ENCODE data around the gene ZMYM5. TPM values are rescaled to one million over a fixed set of nuclear protein-coding genes. Genes with fewer than 3 reads are reported as not detected.
A peak's percentile ranks its signal among the peaks of the same experiment; 100 is the strongest.

The ZMYM5 gene
- total and polyA plus RNA-seq, 2 of the 13 experiments (the other 11 are each of a cell fraction or from before 2014, with no cell fraction given): 7.8 to 9.4 TPM

GRCh38 chr13:19782049-19782726, 81.3 kb downstream of the ZMYM5 start (continued):
- no peak for TF ChIP-seq CHD2 (IDR thresholded peaks at IDR 0.05; ENCODE audit: low read depth, low read length)
- no peak for TF ChIP-seq NR3C1 (CRISPR knock-in tag; IDR thresholded peaks at IDR 0.05)
- TF ChIP-seq HDAC1 (CRISPR knock-in tag; IDR thresholded peaks at IDR 0.05): 0 out of 2 replicates have a peak, but pooled peaks have one; percentile 21
- TF ChIP-seq EHMT2 (IDR thresholded peaks at IDR 0.05; ENCODE audit: borderline replicate concordance, low read depth, low read length): no peak
- TF ChIP-seq FOXO1 (CRISPR knock-in tag; IDR thresholded peaks at IDR 0.05): no peak
- TF ChIP-seq XRCC5 (optimal IDR thresholded peaks at IDR 0.05; ENCODE audit: low read length): no peak
- TF ChIP-seq ZNF549 (CRISPR knock-in tag; IDR thresholded peaks at IDR 0.05): no peak
- TF ChIP-seq SMAD9 (CRISPR knock-in tag; IDR thresholded peaks at IDR 0.05): 0 out of 2 replicates have a peak, but pooled peaks have one; percentile 20
- TF ChIP-seq ZFX (CRISPR knock-in tag; IDR thresholded peaks at IDR 0.05; ENCODE audit: low read depth): peak; percentile 73
- no peak for TF ChIP-seq BRF2 (CRISPR knock-in tag; IDR thresholded peaks at IDR 0.05)
- 0 out of 2 replicates have a peak, but pooled peaks have one; percentile 19 for TF ChIP-seq POGZ (CRISPR knock-in tag; IDR thresholded peaks at IDR 0.05)
- no peak for TF ChIP-seq RFX3 (CRISPR knock-in tag; IDR thresholded peaks at IDR 0.05)
- TF ChIP-seq TEAD3 (CRISPR knock-in tag; optimal IDR thresholded peaks at IDR 0.05; ENCODE audit: borderline replicate concordance): no peak
- no peak for TF ChIP-seq ZNF768 (CRISPR knock-in tag; IDR thresholded peaks at IDR 0.05)
- no peak for TF ChIP-seq IRX3 (CRISPR knock-in tag; IDR thresholded peaks at IDR 0.05; ENCODE audit: borderline replicate concordance, low read depth)
- no peak for TF ChIP-seq HNRNPK (IDR thresholded peaks at IDR 0.05; ENCODE audit: low read depth, low read length, poor library complexity, severe bottlenecking)
- 0 out of 2 replicates have a peak, but pooled peaks have one; percentile 29 for TF ChIP-seq NKX3-1 (CRISPR knock-in tag; IDR thresholded peaks at IDR 0.05)
- no peak for TF ChIP-seq CC2D1A (CRISPR knock-in tag; IDR thresholded peaks at IDR 0.05)
- TF ChIP-seq, protein P1, sequence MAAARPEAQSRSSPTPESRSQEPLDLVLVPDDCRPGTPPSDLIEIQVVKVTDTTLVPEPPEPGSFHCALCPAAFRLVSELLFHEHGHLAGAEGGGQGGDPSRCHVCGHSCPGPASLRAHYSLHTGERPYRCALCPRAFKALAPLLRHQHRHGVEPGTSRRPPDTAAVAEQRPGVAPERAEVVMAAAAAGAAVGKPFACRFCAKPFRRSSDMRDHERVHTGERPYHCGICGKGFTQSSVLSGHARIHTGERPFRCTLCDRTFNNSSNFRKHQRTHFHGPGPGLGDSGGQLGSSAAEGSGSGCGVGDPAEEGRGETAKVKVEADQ (CRISPR knock-in tag; IDR thresholded peaks at IDR 0.05; ENCODE audit: borderline replicate concordance): peak; percentile 22; the same call in 1 of the 2 replicates
- TF ChIP-seq ZNF143 (CRISPR knock-in tag; IDR thresholded peaks at IDR 0.05): no peak
- TF ChIP-seq ZNF746 (CRISPR knock-in tag; IDR thresholded peaks at IDR 0.05): no peak
- TF ChIP-seq ZNF577 (CRISPR knock-in tag; IDR thresholded peaks at IDR 0.05; ENCODE audit: borderline replicate concordance, low read depth): no peak
- no peak for TF ChIP-seq ZMAT3 (CRISPR knock-in tag; conservative IDR thresholded peaks at IDR 0.05)
- no peak for TF ChIP-seq ZSCAN9 (CRISPR knock-in tag; IDR thresholded peaks at IDR 0.05; ENCODE audit: borderline replicate concordance)
- TF ChIP-seq, protein P2, sequence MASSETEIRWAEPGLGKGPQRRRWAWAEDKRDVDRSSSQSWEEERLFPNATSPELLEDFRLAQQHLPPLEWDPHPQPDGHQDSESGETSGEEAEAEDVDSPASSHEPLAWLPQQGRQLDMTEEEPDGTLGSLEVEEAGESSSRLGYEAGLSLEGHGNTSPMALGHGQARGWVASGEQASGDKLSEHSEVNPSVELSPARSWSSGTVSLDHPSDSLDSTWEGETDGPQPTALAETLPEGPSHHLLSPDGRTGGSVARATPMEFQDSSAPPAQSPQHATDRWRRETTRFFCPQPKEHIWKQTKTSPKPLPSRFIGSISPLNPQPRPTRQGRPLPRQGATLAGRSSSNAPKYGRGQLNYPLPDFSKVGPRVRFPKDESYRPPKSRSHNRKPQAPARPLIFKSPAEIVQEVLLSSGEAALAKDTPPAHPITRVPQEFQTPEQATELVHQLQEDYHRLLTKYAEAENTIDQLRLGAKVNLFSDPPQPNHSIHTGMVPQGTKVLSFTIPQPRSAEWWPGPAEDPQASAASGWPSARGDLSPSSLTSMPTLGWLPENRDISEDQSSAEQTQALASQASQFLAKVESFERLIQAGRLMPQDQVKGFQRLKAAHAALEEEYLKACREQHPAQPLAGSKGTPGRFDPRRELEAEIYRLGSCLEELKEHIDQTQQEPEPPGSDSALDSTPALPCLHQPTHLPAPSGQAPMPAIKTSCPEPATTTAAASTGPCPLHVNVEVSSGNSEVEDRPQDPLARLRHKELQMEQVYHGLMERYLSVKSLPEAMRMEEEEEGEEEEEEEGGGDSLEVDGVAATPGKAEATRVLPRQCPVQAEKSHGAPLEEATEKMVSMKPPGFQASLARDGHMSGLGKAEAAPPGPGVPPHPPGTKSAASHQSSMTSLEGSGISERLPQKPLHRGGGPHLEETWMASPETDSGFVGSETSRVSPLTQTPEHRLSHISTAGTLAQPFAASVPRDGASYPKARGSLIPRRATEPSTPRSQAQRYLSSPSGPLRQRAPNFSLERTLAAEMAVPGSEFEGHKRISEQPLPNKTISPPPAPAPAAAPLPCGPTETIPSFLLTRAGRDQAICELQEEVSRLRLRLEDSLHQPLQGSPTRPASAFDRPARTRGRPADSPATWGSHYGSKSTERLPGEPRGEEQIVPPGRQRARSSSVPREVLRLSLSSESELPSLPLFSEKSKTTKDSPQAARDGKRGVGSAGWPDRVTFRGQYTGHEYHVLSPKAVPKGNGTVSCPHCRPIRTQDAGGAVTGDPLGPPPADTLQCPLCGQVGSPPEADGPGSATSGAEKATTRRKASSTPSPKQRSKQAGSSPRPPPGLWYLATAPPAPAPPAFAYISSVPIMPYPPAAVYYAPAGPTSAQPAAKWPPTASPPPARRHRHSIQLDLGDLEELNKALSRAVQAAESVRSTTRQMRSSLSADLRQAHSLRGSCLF (CRISPR knock-in tag; IDR thresholded peaks at IDR 0.05; ENCODE audit: borderline replicate concordance): no peak
- TF ChIP-seq HIVEP1 (CRISPR knock-in tag; IDR thresholded peaks at IDR 0.05): 0 out of 2 replicates have a peak, but pooled peaks have one; percentile 21

Data from HepG2 (cell line).